Measurements from ENCODE around the gene SEMA5B.

Gene SEMA5B

GRCh38 chr3:122957707-122958689 is 69.6 kb downstream of the SEMA5B start:
- no peak for DNase-seq (ENCODE audit: low read depth)
- no peak for TF ChIP-seq CTCF (IDR thresholded peaks at IDR 0.05; ENCODE audit: control insufficient read depth, insufficient read depth, low read depth, low read length, missing control alignments)
- H3K4me3 ChIP-seq (ENCODE audit: control insufficient read depth, low read depth, low read length): no peak overlapping the region

GRCh38 chr3:122956693-122957455 is 70.7 kb downstream of the SEMA5B start:
- no peak overlapping the region for H3K4me3 ChIP-seq (ENCODE audit: control insufficient read depth, low read depth, low read length)
- TF ChIP-seq CTCF (IDR thresholded peaks at IDR 0.05; ENCODE audit: control insufficient read depth, insufficient read depth, low read depth, low read length, missing control alignments): no peak
- DNase-seq (ENCODE audit: low read depth): no peak

GRCh38 chr3:122955916-122956692 is 71.5 kb downstream of the SEMA5B start:
- H3K4me3 ChIP-seq (ENCODE audit: control insufficient read depth, low read depth, low read length): no peak overlapping the region
- DNase-seq (ENCODE audit: low read depth): no peak
- TF ChIP-seq CTCF (IDR thresholded peaks at IDR 0.05; ENCODE audit: control insufficient read depth, insufficient read depth, low read depth, low read length, missing control alignments): no peak

GRCh38 chr3:122952520-122952919 is 75.0 kb downstream of the SEMA5B start:
- no peak overlapping the region for H3K4me3 ChIP-seq (ENCODE audit: control insufficient read depth, low read depth, low read length)
- DNase-seq (ENCODE audit: low read depth): no peak
- no peak for TF ChIP-seq CTCF (IDR thresholded peaks at IDR 0.05; ENCODE audit: control insufficient read depth, insufficient read depth, low read depth, low read length, missing control alignments)

GRCh38 chr3:122948408-122948807 is 79.2 kb downstream of the SEMA5B start:
- H3K4me3 ChIP-seq (ENCODE audit: control insufficient read depth, low read depth, low read length): no peak overlapping the region
- no peak for TF ChIP-seq CTCF (IDR thresholded peaks at IDR 0.05; ENCODE audit: control insufficient read depth, insufficient read depth, low read depth, low read length, missing control alignments)
- DNase-seq (ENCODE audit: low read depth): no peak

- no peak overlapping the region for H3K4me3 ChIP-seq (ENCODE audit: control insufficient read depth, low read depth, low read length)
- DNase-seq (ENCODE audit: low read depth): no peak
- no peak for TF ChIP-seq CTCF (IDR thresholded peaks at IDR 0.05; ENCODE audit: control insufficient read depth, insufficient read depth, low read depth, low read length, missing control alignments)
Measured at GRCh38 chr3:122947738-122948137, 79.8 kb downstream of the SEMA5B start.
